Uterus (tissue), 2 donors: ENCODE measurements around the gene ATP8B2.

ENCODE experiments used
- POLR2A ChIP-seq, 2 donors: fragments of 450-650 bp; IDR thresholded peaks; one replicate each; pipeline ENCODE4 v1.6.1; 2016; ENCODE audit warnings: antibody characterized with exemption in 2 of 2, mild to moderate bottlenecking in 1 of 2, moderate library complexity in 1 of 2
- TF ChIP-seq, protein P1 (sequence below), 4 experiments: fragments of 200-600 bp in 2 of 4; fragments of 450-650 bp in 2 of 4; sonication (generic) in 2 of 4; IDR thresholded peaks; one replicate each; pipeline ENCODE4 v1.5.1; 2016 to 2019; ENCODE audit warnings: antibody characterized with exemption in 4 of 4, mild to moderate bottlenecking in 2 of 4, moderate library complexity in 1 of 4

GRCh38 chr1:154358519-154358918 is 33.2 kb downstream of the ATP8B2 start:
- TF ChIP-seq, protein P1, sequence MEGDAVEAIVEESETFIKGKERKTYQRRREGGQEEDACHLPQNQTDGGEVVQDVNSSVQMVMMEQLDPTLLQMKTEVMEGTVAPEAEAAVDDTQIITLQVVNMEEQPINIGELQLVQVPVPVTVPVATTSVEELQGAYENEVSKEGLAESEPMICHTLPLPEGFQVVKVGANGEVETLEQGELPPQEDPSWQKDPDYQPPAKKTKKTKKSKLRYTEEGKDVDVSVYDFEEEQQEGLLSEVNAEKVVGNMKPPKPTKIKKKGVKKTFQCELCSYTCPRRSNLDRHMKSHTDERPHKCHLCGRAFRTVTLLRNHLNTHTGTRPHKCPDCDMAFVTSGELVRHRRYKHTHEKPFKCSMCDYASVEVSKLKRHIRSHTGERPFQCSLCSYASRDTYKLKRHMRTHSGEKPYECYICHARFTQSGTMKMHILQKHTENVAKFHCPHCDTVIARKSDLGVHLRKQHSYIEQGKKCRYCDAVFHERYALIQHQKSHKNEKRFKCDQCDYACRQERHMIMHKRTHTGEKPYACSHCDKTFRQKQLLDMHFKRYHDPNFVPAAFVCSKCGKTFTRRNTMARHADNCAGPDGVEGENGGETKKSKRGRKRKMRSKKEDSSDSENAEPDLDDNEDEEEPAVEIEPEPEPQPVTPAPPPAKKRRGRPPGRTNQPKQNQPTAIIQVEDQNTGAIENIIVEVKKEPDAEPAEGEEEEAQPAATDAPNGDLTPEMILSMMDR (IDR thresholded peaks at IDR 0.05), result no peak
- TF ChIP-seq POLR2A (IDR thresholded peaks at IDR 0.05), result no peak
